DMS53 treated with DMSO at 0.1 percent for 48 hours (cell line): ENCODE measurements around the gene DDX25.
"Not testable (repeated sequence)": the region's sequence is repeated elsewhere in the genome, so short reads cannot be mapped to it uniquely, and the experiment has no call there.

Experiments
- DNase-seq: peaks from one replicate; lab custom pipeline; 2025; ENCODE audit not compliant: unreplicated experiment; lab: John Stamatoyannopoulos, UW

Gene DDX25

GRCh38 chr11:125903711-125904659 lies at the start of gene DDX25:
Gene DDX25 (plus strand): TSS chr11:125904508. CDS start chr11:125904518, 10 bp downstream.
- DNase-seq, result no peak

GRCh38 chr11:125857670-125858069 lies 46.6 kb upstream of the DDX25 start:
- not testable (repeated sequence) for DNase-seq

GRCh38 chr11:125862786-125863185 lies 41.5 kb upstream of the DDX25 start:
- DNase-seq, result not testable (repeated sequence)

GRCh38 chr11:125865354-125865753 lies 39.0 kb upstream of the DDX25 start:
- not testable (repeated sequence) for DNase-seq

- DNase-seq, result no peak
Measured at GRCh38 chr11:125869521-125869920, 34.8 kb upstream of the DDX25 start.

GRCh38 chr11:125871391-125872137 lies 32.7 kb upstream of the DDX25 start:
- no peak for DNase-seq

GRCh38 chr11:125872138-125872491 lies 32.2 kb upstream of the DDX25 start:
- no peak for DNase-seq

GRCh38 chr11:125873881-125874555 lies 30.3 kb upstream of the DDX25 start:
- DNase-seq, result no peak

GRCh38 chr11:125874556-125875124 lies 29.7 kb upstream of the DDX25 start:
- peak; percentile 69 for DNase-seq

- no peak for DNase-seq
Measured at GRCh38 chr11:125881291-125881690, 23.0 kb upstream of the DDX25 start.

GRCh38 chr11:125883375-125883774 lies 20.9 kb upstream of the DDX25 start:
- no peak for DNase-seq

- DNase-seq, result peak; percentile 71
Measured at GRCh38 chr11:125886997-125887372, 17.3 kb upstream of the DDX25 start.

GRCh38 chr11:125887373-125888324 lies 16.7 kb upstream of the DDX25 start, which contains the start of gene HYLS1:
Gene HYLS1 (plus strand): TSS chr11:125887668. CDS start chr11:125899369, 11,701 bp downstream.
- peak; percentile 96 for DNase-seq

- no peak for DNase-seq
Measured at GRCh38 chr11:125890447-125891100, 13.7 kb upstream of the DDX25 start.

- DNase-seq, result no peak
Measured at GRCh38 chr11:125892071-125892470, 12.2 kb upstream of the DDX25 start.

GRCh38 chr11:125892994-125893393 lies 11.3 kb upstream of the DDX25 start:
- DNase-seq, result no peak

- no peak for DNase-seq
Measured at GRCh38 chr11:125901872-125902271, 2.4 kb upstream of the DDX25 start.

- DNase-seq, result peak; percentile 42
Measured at GRCh38 chr11:125902277-125902926, 1.9 kb upstream of the DDX25 start.
